IPS-20b (cell line): ENCODE data around the gene ING3.

Experiments
- H3K27ac ChIP-seq: one replicate; pipeline ENCODE4 v1.5.1; 2013; ENCODE audit warnings: low read length
- H3K27me3 ChIP-seq: 2 replicates; pipeline ENCODE4 v1.6.1; 2013; ENCODE audit warnings: mild to moderate bottlenecking, low read length, inconsistent platforms; ENCODE audit not compliant: insufficient read depth
- H3K36me3 ChIP-seq: 2 replicates; pipeline ENCODE4 v1.6.1; 2013; ENCODE audit warnings: low read depth, mild to moderate bottlenecking, inconsistent platforms, low read length, moderate library complexity; ENCODE audit not compliant: insufficient read depth
- H3K4me1 ChIP-seq: 2 replicates; pipeline ENCODE4 v1.6.1; 2013; ENCODE audit warnings: mild to moderate bottlenecking, control low read depth, inconsistent platforms, low read length, moderate library complexity; ENCODE audit not compliant: insufficient read depth
- H3K4me3 ChIP-seq: 2 replicates; pipeline ENCODE4 v1.5.1; 2013; ENCODE audit warnings: mild to moderate bottlenecking, low read length, inconsistent platforms
- H3K9ac ChIP-seq: 2 replicates; pipeline ENCODE4 v1.6.1; 2013; ENCODE audit warnings: low read depth, mild to moderate bottlenecking, inconsistent platforms, low read length, moderate library complexity
- H3K9me3 ChIP-seq: 2 replicates; pipeline ENCODE4 v1.6.1; 2013; ENCODE audit warnings: mild to moderate bottlenecking, low read depth, low read length, inconsistent platforms; ENCODE audit not compliant: insufficient read depth

Gene ING3

DNA sequence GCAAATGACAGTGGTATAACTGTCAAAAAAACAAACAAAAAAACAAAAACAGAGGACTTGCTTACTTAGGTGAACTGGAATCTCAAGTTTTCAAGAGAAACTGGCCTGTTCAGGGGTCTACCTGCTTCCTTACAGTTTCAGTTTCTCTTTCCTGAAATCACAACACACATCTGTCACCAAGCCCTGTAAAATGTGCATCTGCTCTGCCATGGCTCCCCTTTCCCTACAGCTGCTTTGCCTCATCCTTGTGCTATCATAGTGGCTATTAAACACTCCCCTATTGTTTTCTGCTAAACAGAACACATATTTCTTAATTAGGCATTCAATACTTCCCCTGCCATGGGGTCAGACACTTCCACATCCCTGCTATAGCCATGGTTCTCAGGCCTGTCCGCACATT is 75.6 kb downstream of the ING3 start:
- no peaks in the 10 kb centered on the region for H3K27me3 ChIP-seq
- no peaks in the 10 kb centered on the region for H3K36me3 ChIP-seq
- no peak overlapping the region for H3K27ac ChIP-seq
- H3K4me3 ChIP-seq: no peak overlapping the region
- H3K4me1 ChIP-seq: 0 out of 2 replicates have a peak, but pooled peaks cover 5% of the 10 kb centered on the region
- H3K9me3 ChIP-seq: no peaks in the 10 kb centered on the region
- no peak overlapping the region for H3K9ac ChIP-seq

- H3K36me3 ChIP-seq: no peaks in the 10 kb centered on the region
- H3K27ac ChIP-seq: no peak overlapping the region
- no peak overlapping the region for H3K4me3 ChIP-seq
- no peak overlapping the region for H3K9ac ChIP-seq
- no peaks in the 10 kb centered on the region for H3K9me3 ChIP-seq
- no peaks in the 10 kb centered on the region for H3K27me3 ChIP-seq
- H3K4me1 ChIP-seq: 0 out of 2 replicates have a peak, but pooled peaks cover 5% of the 10 kb centered on the region
These were observed 76.1 kb downstream of the ING3 start for GRCh38 chr7:121026577-121027111.
